ENCODE results near the gene OR5AS1.
"Not testable (repeated sequence)": the region's sequence is repeated elsewhere in the genome, so short reads cannot be mapped to it uniquely, and the experiment has no call there.

The OR5AS1 gene

DNA sequence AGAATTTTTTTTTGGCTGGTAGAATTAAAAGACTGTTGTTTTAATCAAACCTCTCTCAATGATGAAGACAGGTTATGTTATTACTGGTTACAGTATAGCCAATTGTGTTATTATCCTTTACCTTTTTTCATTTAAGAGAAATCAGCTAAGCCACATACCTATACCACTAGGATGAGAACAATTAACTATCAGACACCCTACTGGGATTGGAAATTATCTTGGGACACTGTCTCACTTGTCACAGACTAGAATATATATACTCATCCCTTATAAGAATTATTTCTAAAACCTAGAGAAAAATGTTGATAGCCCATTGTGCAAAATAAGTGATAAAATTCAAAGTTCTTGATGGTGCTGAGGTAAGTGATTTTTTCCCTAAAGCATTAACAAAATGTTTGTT is at the start of gene OR5AS1:
Gene OR5AS1, plus strand, starts transcription at position 301 of the 400 bp plus-strand sequence. CDS start 2,765 bp downstream, outside the sequence.
- Mint-ChIP-seq H3K9me3 (peaks cover 5% of the 10 kb centered on the region), H3K27me3 (no peaks in the 10 kb centered on the region), H3K27ac (no peak within 1 kb of the TSS), H3K4me3 (no peak within 1 kb of the TSS), H3K36me3 (ENCODE audit: low read depth) (no peaks in the 10 kb centered on the region), H3K4me1 (ENCODE audit: low read depth) (no peaks in the 10 kb centered on the region)

DNA sequence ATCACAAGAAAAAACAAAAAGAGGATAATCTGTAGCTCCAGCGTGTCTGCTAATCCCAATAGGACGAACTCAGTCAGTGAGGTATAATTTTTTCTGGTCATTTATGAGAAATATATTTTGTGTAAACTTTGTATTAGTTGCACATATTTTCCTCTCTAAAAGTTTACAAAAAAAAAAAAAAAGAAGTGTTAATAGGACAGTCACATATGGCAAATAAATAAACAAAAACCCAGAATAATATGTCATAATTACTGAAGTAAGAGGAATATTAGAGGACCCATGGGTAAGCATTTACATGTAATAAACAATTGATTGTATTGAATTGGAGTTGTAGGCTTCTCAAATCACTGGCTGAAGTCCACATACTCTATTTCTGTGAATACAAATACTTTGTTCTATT is 32.9 kb upstream of the OR5AS1 start, which contains the start of gene OR5F1:
Gene OR5F1, minus strand, starts transcription at position 101 of the 400 bp plus-strand sequence. Its CDS starts 0 bp downstream, at position 101.
- Mint-ChIP-seq H3K27ac (no peak within 1 kb of the TSS), H3K9me3 (peaks cover 14% of the 10 kb centered on the region), H3K4me1 (ENCODE audit: low read depth) (no peaks in the 10 kb centered on the region), H3K36me3 (ENCODE audit: low read depth) (no peaks in the 10 kb centered on the region), H3K27me3 (no peaks in the 10 kb centered on the region), H3K4me3 (no peak within 1 kb of the TSS)

DNA sequence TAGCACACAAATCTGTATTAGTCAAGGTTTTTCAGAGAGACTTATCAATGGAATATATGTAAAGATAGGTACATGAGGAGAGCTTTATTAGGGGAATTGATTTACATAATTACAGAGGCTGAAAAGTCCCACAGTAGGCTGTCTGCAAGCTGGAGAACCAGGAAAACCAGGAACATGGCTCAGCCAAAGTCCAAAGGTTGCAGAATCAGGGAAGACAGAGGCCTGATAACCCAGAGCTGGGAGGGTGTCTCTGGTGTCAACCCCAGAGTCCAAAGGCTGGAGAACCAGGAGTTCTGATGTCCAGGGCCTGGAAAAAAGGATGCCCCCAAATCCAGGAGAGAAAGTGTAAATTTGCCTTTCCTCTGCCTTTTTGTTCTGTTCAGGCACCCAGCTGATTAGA is 16.7 kb upstream of the OR5AS1 start:
- no peaks in the 10 kb centered on the region for H3K27me3 Mint-ChIP-seq
- no peaks in the 10 kb centered on the region for H3K36me3 Mint-ChIP-seq (ENCODE audit: low read depth)
- peaks cover 12% of the 10 kb centered on the region for H3K9me3 Mint-ChIP-seq
- no peak overlapping the region for H3K27ac Mint-ChIP-seq
- H3K4me3 Mint-ChIP-seq = no peak overlapping the region
- no peaks in the 10 kb centered on the region for H3K4me1 Mint-ChIP-seq (ENCODE audit: low read depth)

DNA sequence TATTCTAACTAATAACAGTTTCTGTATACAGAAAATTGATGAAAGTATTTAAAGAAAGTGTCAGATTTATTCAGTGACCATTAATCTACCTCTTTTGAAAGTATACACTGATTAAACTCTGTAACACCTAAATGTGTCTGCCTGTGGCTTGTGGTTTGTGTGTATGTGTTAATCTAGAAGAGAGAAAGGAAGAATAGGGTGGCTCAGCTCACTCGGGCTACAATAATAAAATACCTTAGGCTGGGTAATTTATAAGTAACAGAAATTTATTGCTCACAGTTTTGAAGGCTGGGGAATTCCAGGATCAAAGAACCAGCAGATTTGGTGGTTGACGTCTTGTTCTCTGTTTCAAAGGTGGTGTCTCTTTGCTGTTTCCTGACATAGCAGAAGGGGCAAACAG is 13.6 kb upstream of the OR5AS1 start:
- Mint-ChIP-seq H3K4me1 (ENCODE audit: low read depth) (no peaks in the 10 kb centered on the region), H3K4me3 (no peak overlapping the region), H3K27me3 (no peaks in the 10 kb centered on the region)

DNA sequence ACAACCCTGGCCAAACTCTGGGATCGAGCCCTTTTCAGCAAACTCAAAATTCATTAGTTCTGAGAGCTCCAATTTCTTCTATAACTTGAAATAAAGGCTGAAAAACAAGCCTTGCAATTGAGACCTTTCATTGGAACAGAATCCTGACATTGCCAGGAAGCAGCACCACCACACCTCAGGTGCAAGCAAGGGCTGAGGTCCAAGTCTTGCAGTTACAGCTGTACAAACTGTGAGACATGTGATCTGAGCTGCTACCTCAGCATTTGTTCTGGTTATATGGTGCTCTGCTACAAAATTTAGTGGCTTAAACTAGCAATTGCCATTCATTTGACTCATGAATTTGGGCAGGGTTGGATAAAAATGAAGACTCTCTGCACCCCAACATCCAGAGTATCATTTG is 18.1 kb downstream of the OR5AS1 start:
- no peak overlapping the region for H3K4me3 Mint-ChIP-seq
- no peaks in the 10 kb centered on the region for H3K36me3 Mint-ChIP-seq (ENCODE audit: low read depth)
- peaks cover 7% of the 10 kb centered on the region for H3K9me3 Mint-ChIP-seq
- no peak overlapping the region for H3K27ac Mint-ChIP-seq
- no peaks in the 10 kb centered on the region for H3K4me1 Mint-ChIP-seq (ENCODE audit: low read depth)
- H3K27me3 Mint-ChIP-seq = no peaks in the 10 kb centered on the region

More for the DNA sequence above, 13.6 kb upstream of the OR5AS1 start:
- Mint-ChIP-seq H3K36me3 (ENCODE audit: low read depth) (no peaks in the 10 kb centered on the region), H3K27ac (no peak overlapping the region), H3K9me3 (peaks cover 12% of the 10 kb centered on the region)

DNA sequence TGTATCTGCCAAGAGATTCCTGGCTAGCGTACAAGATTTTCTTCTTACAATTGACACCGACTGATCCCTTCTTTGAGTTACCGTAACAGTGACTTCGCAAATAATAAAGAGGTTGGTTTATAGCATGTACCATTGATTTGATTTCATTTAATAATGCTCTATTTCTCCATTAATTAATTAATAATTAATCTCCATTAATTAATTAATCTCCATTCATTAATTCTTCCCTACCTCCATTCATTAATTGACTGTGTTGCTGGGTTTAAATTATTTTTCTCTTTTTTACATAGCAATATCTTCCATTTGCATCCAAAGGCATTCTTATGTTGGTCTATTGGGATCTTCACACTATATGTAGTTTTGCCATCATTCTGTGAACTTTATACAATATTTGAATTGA is 21.0 kb downstream of the OR5AS1 start:
- Mint-ChIP-seq H3K27ac (no peak overlapping the region), H3K4me1 (ENCODE audit: low read depth) (no peaks in the 10 kb centered on the region), H3K27me3 (no peaks in the 10 kb centered on the region), H3K9me3 (peaks cover 10% of the 10 kb centered on the region), H3K4me3 (no peak overlapping the region), H3K36me3 (ENCODE audit: low read depth) (no peaks in the 10 kb centered on the region)

DNA sequence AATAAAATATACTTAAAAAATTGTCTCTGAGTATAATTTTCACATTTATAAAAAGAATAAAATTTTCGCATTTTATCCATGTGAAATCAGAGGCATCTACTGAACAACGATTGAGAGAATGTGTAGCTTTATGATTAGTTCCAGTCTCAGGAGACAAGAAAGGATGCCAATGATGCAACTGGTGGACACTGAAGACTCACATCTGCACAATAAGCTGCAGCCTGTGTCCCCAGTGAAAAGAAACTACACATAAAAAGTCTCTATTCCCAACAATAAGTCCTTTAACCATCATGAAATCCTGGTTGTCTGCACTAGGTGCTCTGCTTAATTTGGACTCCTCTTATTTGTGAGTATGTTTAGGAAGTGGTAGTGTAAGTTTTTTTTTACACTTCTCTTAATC is 22.0 kb downstream of the OR5AS1 start:
- Mint-ChIP-seq H3K27ac (no peak overlapping the region), H3K4me3 (no peak overlapping the region), H3K4me1 (ENCODE audit: low read depth) (no peaks in the 10 kb centered on the region), H3K36me3 (ENCODE audit: low read depth) (no peaks in the 10 kb centered on the region), H3K9me3 (peaks cover 10% of the 10 kb centered on the region), H3K27me3 (no peaks in the 10 kb centered on the region)

DNA sequence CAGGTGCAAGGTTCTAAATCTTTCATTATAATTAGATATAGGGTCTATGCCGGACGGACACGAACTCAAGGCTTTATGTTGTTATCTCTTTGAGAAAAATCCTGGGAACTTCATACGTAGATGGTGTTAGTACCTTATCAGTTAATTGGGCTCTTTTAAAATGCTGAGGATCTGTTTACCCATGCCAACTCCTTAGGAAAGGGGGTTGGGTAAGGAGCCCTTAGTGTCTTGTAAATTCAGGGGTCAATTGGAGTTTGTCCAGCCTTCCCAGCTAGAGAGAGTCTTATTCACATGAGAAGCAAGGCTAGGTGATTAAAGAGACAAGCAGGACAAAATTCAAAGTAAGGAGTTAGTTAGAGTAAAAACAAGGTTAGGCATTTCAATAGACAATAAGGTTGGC is 28.9 kb downstream of the OR5AS1 start:
- H3K27me3 Mint-ChIP-seq; H3K27ac Mint-ChIP-seq; H3K4me1 Mint-ChIP-seq (ENCODE audit: low read depth); H3K36me3 Mint-ChIP-seq (ENCODE audit: low read depth); H3K4me3 Mint-ChIP-seq: not testable (repeated sequence)
- H3K9me3 Mint-ChIP-seq = peaks cover 17% of the 10 kb centered on the region

DNA sequence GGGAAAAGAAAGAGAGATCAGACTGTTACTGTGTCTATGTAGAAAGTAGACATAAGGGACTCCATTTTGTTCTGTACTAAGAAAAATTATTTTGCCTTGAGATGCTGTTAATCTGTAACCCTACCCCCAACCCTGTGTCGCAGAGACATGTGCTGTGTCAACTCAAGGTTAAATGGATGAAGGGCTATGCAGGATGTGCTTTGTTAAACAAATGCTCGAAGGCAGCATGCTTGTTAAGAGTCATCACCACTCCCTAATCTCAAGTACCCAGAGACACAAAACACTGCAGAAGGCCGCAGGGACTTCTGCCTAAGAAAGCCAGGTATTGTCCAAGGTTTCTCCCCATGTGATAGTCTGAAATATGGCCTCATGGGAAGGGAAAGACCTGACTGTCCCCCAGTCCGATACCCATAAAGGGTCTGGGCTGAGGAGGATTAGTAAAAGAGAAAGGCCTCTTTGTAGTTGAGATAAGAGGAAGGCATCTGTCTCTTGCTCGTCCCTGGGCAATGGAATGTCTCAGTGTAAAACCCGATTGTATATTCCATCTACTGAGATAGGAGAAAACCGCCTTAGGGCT is 30.3 kb downstream of the OR5AS1 start:
- H3K4me3 Mint-ChIP-seq; H3K27ac Mint-ChIP-seq; H3K4me1 Mint-ChIP-seq (ENCODE audit: low read depth); H3K27me3 Mint-ChIP-seq; H3K36me3 Mint-ChIP-seq (ENCODE audit: low read depth): not testable (repeated sequence)
- peaks cover 12% of the 10 kb centered on the region for H3K9me3 Mint-ChIP-seq

DNA sequence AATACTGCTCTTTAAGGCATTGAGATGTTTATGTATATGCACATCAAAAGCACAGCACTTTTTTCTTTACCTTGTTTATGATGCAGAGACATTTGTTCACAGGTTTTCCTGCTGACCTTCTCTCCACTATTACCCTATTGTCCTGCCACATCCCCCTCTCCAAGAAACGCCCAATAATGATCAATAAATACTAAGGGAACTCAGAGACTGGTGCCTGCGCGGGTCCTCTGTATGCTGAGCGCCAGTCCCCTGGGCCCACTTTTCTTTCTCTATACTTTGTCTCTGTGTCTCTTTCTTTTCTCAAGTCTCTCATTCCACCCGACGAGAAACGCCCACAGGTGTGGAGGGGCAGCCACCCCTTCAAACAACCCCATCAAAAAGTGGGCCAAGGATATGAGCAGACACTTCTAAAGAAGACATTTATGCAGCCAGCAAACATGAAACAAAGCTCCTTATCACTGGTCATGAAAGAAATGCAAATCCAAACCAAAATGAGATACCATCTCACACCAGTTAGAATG is 30.9 kb downstream of the OR5AS1 start:
- H3K4me1 Mint-ChIP-seq (ENCODE audit: low read depth); H3K27ac Mint-ChIP-seq; H3K27me3 Mint-ChIP-seq; H3K4me3 Mint-ChIP-seq; H3K36me3 Mint-ChIP-seq (ENCODE audit: low read depth): not testable (repeated sequence)
- H3K9me3 Mint-ChIP-seq = peaks cover 12% of the 10 kb centered on the region

DNA sequence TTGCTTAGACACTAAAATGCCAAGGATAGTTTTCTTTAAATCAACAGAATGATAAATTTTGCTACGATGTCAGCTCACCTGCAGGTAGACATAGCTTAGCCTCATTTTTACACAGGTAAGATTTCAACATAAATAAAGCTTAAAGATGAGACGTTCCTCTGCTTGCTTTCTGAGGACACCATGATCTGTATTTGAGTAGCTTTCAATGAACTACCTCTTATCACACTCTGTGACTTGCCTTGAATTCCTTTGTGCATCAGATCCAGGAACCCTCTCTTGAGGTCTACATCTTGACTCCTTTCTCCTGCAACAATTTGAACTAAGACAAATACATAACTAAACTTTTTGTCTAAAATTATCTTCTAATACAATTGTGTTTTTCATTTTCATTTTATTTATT is 39.5 kb downstream of the OR5AS1 start:
- Mint-ChIP-seq H3K27me3 (no peaks in the 10 kb centered on the region), H3K27ac (no peak overlapping the region), H3K36me3 (ENCODE audit: low read depth) (no peaks in the 10 kb centered on the region), H3K4me1 (ENCODE audit: low read depth) (no peaks in the 10 kb centered on the region), H3K9me3 (peaks cover 4% of the 10 kb centered on the region), H3K4me3 (no peak overlapping the region)
